NCI-H2196 (cell line): ENCODE data around the gene KCNRG.
"Not testable (repeated sequence)": the region's sequence is repeated elsewhere in the genome, so short reads cannot be mapped to it uniquely, and the experiment has no call there.

Experiments used
- DNase-seq: peaks from one replicate; lab custom pipeline; 2025; ENCODE audit not compliant: unreplicated experiment; lab: John Stamatoyannopoulos, UW

Gene KCNRG

GRCh38 chr13:50011461-50011860 is 3.8 kb upstream of the KCNRG start:
- DNase-seq = no peak

- DNase-seq = no peak
Observed at GRCh38 chr13:50012396-50013169, 2.7 kb upstream of the KCNRG start.

- DNase-seq = no peak
Observed at GRCh38 chr13:50014386-50014785, 858 bp upstream of the KCNRG start.

- no peak for DNase-seq
Observed at GRCh38 chr13:50015750-50016149, 506 bp downstream of the KCNRG start.

DNA sequence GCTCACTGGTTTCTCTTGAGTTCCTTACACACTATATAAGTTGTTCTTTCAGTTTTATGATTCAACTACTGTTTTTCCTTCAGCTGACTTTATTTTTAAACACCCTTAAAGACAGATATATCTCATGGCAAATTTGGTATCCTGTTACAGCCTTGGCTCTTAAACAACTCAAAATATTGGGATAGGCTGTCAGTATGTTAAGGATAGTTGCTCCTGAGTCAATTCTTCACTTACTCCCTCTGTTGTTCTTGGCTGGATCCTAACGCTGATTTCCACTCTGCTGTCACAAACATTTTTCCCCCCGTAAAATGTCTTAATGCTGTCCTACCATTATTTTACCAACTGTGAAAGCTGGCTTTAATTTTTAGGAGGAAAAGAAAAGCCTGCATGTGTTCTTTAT is 1.2 kb downstream of the KCNRG start:
- no peak for DNase-seq

DNA sequence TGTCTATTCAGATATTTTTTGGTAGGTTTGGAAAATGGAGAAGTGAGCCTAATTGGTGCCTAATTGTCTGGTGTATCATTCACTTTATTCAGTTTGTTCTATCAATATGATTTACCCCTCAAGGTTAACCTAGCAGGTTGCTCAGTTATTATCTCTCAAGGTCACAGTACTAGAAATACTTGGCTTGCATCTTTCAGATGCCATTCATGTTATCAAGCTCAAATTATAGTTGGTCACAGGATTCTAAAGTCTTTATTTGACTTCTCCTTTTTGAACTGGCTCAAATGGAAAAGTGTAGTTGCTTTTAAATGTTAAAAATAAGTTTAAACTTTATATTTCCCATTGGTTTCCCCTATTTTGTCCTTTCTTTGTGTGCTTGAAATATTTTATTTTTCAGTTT is 2.6 kb downstream of the KCNRG start:
- DNase-seq = no peak

DNA sequence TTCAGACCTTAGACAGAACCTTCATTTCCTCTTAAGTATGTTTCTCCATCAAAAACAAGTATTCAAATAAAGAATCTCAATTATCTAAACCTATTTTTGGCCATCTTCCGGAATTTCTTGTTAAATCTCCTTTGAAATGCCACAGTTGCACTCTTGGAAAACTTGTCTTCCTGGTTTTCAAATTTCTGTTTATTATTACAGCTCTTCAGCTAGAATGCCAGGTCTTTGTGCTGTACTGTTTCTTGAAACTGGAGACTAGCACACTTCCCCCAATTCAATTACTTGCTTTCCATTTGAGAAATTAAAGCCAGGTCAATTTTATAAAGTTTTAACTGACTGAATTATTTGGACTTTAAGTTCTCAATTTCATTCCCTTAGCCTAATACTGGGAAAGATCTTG is 10.2 kb downstream of the KCNRG start:
- no peak for DNase-seq

DNA sequence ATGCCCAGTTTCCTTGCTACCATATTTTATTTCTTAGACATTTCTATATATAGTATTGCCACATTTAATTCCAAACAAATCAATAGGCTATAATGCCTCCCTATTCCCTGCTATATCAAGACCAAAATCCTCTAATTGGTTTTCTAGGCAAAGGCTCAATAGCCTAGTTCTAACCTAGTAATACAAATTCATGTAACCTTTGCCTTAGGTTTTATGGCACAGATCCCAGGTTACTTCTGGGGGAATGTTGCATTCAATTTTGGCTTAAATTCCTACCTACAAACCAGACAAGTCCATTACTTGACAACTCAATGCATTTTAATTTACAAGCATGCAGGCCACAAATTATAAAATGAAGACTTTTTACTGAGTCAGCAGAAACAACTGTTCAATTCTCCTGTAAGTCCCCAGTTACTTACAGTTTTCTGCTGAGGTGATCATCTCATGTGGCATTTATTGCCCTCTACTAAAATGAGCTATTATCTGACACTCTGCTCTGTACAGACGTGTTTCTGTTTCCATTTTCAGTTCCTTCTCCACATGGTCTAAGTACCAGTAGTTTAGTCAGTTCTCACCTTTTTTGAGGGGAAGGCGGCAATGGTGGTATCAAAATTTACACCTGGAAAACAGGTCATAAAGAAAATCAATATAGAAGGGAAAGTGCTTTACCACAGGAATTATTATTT is 11.7 kb downstream of the KCNRG start:
- no peak for DNase-seq

- DNase-seq = no peak
Observed at GRCh38 chr13:50030315-50030714, 15.1 kb downstream of the KCNRG start.

DNA sequence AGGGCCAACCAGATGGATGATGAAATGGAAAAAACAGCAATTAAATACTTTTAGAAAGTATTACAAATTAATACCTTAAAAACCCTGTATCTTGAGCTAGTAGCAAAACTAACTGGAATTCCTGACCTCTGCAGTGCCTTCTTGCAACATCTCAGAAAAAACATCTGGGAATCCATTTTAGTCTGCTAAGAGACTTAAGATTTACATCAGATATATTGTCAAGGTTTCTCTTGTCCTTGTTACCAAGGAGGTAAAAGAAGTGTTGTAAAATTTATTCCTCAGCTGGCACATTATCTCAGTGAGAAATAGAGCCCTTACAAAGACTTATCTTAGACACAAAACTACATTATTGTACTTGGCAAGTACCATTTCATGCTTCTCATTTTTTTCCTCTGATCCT is 18.5 kb downstream of the KCNRG start:
- no peak for DNase-seq

DNA sequence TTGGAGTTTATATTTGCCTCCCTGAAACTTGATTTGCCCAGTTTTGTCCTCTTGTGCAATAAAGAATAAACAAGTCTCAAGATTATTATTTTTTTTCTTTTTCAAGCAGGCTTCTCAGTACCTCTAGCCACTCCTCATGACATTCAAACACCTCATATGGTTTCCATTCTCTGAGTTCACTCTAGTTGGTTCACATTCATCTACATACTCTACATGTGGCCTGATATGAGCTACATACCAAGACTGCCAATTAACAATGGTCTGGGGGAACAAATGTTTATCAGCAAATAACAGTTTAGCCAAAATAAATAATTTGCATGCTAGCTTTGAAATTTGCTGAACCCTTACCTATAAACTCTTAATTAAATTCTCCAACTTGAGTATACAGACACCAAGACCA is 22.5 kb downstream of the KCNRG start:
- no peak for DNase-seq

- DNase-seq = no peak
Observed at GRCh38 chr13:50038266-50038665, 23.0 kb downstream of the KCNRG start.

DNA sequence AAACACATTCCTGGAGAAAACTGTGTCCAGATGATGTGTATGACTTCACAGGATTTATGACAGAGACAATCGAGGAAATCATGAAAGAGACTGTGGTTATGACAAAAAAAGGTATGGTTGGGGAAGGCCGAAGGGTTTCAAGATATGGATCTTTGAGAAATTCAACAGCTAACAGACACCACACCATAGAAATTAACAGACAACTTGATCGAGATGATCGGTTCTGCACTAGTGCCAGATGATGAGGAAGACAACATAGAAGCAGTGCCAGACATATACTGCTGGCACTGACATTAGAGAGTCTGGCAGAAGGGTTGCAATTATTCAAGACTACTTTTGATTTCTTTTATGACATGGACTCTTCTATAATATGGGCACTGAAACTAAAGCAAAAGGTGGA is 37.2 kb downstream of the KCNRG start:
- no peak for DNase-seq

GRCh38 chr13:50053844-50054243 is 38.6 kb downstream of the KCNRG start:
- no peak for DNase-seq

DNA sequence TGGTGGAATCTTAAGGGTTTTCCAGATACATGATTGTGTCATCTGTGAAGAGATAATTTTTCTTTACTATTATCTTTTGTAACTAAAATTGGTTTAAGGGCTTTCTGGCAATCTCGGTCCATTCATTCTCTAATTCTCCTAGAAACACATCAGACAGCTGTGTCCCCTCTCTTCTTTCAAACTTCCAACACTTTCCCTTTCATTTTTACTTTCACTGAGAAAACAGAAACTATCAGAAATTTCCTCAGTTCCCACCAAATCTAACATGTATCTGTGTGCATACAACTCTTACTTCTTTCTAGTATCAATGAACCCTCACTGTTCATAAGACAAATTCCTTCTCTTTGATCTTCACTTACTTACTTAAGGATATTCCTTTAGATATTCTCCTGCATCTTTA is 40.2 kb downstream of the KCNRG start:
- DNase-seq = no peak

GRCh38 chr13:50060718-50061117 is 45.5 kb downstream of the KCNRG start:
- DNase-seq = no peak

GRCh38 chr13:50062336-50062735 is 47.1 kb downstream of the KCNRG start:
- DNase-seq = not testable (repeated sequence)

- DNase-seq = no peak
Observed at GRCh38 chr13:50065712-50066111, 50.5 kb downstream of the KCNRG start.

DNA sequence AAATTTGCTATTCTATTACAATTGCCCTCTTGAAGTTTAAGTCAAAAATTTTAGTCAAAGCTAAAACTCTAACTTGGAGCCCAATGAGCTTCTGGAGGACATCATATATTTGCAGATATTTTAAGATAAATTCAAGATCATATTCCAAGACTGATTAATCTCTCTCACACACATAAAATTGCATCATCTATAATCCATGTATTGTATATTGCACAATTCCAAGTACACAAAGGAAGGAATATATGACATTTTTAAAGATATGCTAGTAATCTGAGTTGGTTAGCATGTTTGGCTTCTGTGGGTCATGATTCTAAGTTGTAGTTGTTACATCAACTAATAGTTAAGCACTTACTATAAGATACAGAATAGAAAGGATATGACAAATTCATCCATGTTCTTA is 53.3 kb downstream of the KCNRG start:
- DNase-seq = no peak

DNA sequence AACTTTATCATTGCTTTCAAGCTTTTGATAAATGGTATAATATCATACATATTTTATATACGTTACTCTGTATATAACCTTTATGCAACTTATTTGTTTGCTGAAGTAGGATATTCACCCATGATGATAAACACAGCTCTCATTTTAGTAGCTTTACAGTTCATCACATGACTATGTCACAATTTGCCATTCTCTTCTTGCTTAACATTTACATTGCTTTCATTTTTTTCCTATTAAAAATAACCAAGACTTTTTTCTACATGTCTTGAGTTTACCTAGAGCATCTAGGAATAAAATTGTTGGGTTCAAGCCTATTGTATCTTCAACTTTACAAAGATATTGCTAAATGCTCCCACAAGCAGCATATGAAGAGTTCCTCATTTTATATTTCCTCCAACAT is 54.0 kb downstream of the KCNRG start:
- DNase-seq = no peak

- DNase-seq = no peak
Observed at GRCh38 chr13:50070186-50070585, 54.9 kb downstream of the KCNRG start.
